Erythroblast (primary cell): ENCODE data around the gene LETM1.

ENCODE experiments used
- GATA1 ChIP-seq: IDR thresholded peaks from 2 replicates; pipeline ENCODE4 v1.6.1; 2011; ENCODE audit warnings: low read depth, mild to moderate bottlenecking, control low read depth, low read length, moderate library complexity
- POLR2A ChIP-seq: IDR thresholded peaks from 2 replicates; pipeline ENCODE4 v1.6.1; 2011; ENCODE audit warnings: mild to moderate bottlenecking, low read length

GRCh38 chr4:1770791-1771231 lies 85.1 kb downstream of the LETM1 start:
- TF ChIP-seq POLR2A: no peak
- no peak for TF ChIP-seq GATA1
